IMR-90 (cell line): ENCODE results near the gene CNGB1.
"Not testable (repeated sequence)": the region's sequence is repeated elsewhere in the genome, so short reads cannot be mapped to it uniquely, and the experiment has no call there.

Experiments used
- POLR2A ChIP-seq: IDR thresholded peaks from 2 replicates; pipeline ENCODE4 v1.6.1; 2012; ENCODE audit warnings: mild to moderate bottlenecking, low read depth, low read length
- RCOR1 ChIP-seq: IDR thresholded peaks from 2 replicates; pipeline ENCODE4 v1.6.1; 2012; ENCODE audit warnings: mild to moderate bottlenecking, low read length, improper control_type of control experiment; ENCODE audit not compliant: insufficient replicate concordance
- TF ChIP-seq, protein P1 (sequence below): conservative IDR thresholded peaks from 2 replicates; pipeline ENCODE4 v1.5.1; 2012; ENCODE audit warnings: mild to moderate bottlenecking, low read depth, low read length, improper control_type of control experiment

DNA sequence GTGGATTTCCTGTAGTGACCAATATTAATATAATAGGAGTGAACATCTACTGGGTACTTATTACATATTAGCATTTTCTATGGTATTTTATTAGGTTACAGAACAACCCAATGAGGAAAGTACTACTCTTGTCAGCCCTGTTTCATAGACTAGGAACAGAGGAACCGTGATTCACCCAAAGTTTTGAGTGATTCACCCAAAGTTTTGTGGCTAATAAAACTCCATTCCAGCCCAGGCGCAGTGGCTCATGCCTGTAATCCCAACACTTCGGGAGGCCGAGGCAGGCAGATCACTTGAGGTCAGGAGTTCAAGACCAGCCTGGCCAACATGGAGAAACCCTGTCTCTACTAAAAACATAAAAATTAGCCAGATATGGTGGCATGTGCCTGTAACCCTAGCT lies 135.5 kb downstream of the CNGB1 start:
- not testable (repeated sequence) for TF ChIP-seq RCOR1, POLR2A
- TF ChIP-seq, protein P1, sequence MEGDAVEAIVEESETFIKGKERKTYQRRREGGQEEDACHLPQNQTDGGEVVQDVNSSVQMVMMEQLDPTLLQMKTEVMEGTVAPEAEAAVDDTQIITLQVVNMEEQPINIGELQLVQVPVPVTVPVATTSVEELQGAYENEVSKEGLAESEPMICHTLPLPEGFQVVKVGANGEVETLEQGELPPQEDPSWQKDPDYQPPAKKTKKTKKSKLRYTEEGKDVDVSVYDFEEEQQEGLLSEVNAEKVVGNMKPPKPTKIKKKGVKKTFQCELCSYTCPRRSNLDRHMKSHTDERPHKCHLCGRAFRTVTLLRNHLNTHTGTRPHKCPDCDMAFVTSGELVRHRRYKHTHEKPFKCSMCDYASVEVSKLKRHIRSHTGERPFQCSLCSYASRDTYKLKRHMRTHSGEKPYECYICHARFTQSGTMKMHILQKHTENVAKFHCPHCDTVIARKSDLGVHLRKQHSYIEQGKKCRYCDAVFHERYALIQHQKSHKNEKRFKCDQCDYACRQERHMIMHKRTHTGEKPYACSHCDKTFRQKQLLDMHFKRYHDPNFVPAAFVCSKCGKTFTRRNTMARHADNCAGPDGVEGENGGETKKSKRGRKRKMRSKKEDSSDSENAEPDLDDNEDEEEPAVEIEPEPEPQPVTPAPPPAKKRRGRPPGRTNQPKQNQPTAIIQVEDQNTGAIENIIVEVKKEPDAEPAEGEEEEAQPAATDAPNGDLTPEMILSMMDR: not testable (repeated sequence)
